Measurements from ENCODE around the gene PLXNA2.

DNA sequence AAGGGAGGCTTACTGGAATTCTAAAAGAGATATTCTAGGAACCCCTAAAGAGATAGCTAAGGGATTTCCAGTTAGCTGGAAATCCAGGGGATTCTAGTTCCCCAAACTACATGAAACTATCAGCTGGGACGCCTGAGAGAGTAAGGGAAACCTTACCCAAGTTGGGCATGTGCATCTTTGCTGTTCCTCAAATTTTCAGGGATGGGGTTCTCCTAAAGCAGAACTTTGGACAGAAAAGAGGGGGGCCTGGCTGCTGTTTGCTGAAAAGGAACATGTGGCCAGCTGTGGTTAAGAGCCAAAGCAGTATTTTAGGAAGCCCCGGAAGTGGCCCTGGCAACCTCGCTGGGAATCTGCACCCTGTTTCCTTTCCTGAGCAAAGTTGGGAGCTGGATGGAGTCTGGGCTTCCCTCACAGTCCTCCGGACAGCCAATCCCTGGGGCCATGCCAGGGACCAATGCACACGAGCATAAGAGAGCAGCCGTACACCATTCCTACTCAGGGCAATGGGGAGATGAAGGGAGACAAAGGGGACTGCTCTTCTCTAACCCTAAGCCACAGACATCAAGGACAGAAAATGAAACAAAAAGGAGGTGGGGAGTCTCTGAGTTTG, 154.3 kb downstream of the PLXNA2 start:
- no peak for TF ChIP-seq POLR2A (IDR thresholded peaks at IDR 0.05)
- TF ChIP-seq CTCF (IDR thresholded peaks at IDR 0.05) = no peak
